MG63 (cell line): Measurements from ENCODE around the gene KLC4. TPM values are rescaled to one million over a fixed set of nuclear protein-coding genes. Genes with fewer than 3 reads are reported as not detected.

Experiments used
- DNase-seq: peaks from one replicate; pipeline ENCODE4 v3.0.0-alpha.2; 2020
- H3K27me3 ChIP-seq: fragments of 250-450 bp; sonication (Bioruptor Pico); 2 replicates; pipeline ENCODE4 v1.5.1; 2020; ENCODE audit warnings: mild to moderate bottlenecking, moderate library complexity
- H3K36me3 ChIP-seq: fragments of 250-450 bp; sonication (Bioruptor Pico); 2 replicates; pipeline ENCODE4 v1.5.1; 2020; ENCODE audit warnings: mild to moderate bottlenecking, moderate library complexity
- H3K4me3 ChIP-seq: fragments of 250-450 bp; sonication (Bioruptor Pico); 2 replicates; pipeline ENCODE4 v1.5.1; 2020; ENCODE audit warnings: mild to moderate bottlenecking, moderate library complexity
- H3K9me3 ChIP-seq: fragments of 250-450 bp; sonication (Bioruptor Pico); 2 replicates; pipeline ENCODE4 v1.5.1; 2020; ENCODE audit warnings: mild to moderate bottlenecking, moderate library complexity
- total RNA-seq: library from RNA; depleted of rRNA; stranded (reverse); fragments of >200 nt; shearing (Covaris generic); gene quantifications from 2 replicates; pipeline ENCODE4 v1.2.3, GENCODE V29; 2014; ENCODE audit warnings: low replicate concordance

Gene KLC4
- total RNA-seq, 1 experiment from 2014 or later = 16.6 TPM

DNA sequence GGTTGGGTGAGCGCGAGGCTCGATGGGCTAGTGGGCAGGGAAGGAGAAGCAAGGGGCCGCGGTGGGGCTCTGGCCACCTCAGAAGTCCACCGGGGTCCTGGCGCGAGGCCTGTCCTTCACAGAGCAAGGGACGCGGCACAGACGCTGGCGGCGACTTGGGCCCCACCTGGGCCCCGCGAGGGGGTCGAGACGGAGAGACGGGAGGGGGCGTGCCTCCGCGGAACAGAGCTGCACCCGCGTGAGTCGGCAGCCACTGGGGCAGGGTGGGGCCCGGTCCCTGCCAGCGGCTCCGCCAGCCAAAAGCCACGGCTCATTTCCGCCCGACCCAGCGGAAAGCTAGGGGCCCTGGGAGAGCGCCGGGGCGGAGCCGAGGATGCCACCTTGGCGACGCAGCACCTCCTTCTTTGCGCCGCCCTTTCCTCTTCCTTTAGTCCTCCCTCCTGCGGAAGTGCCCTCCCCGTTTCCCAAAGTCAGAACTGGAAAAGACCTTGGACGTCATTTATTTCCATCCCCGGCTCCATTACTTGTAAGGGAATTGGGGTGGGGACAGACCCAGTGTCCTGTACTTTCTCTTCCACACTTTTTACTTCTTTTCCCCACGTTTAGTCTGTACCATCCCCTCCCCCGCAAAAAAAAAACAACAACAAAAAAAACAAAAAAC, 5.8 kb upstream of the KLC4 start, which contains the start of gene CUL7:
Gene CUL7 (minus strand): TSS at position 307 of the 661 bp plus-strand sequence. CDS start 1,063 bp downstream, outside the sequence.
- H3K36me3 ChIP-seq = peaks cover 5% of the 10 kb centered on the region
- DNase-seq = peak; percentile 93
- H3K27me3 ChIP-seq = no peaks in the 10 kb centered on the region

DNA sequence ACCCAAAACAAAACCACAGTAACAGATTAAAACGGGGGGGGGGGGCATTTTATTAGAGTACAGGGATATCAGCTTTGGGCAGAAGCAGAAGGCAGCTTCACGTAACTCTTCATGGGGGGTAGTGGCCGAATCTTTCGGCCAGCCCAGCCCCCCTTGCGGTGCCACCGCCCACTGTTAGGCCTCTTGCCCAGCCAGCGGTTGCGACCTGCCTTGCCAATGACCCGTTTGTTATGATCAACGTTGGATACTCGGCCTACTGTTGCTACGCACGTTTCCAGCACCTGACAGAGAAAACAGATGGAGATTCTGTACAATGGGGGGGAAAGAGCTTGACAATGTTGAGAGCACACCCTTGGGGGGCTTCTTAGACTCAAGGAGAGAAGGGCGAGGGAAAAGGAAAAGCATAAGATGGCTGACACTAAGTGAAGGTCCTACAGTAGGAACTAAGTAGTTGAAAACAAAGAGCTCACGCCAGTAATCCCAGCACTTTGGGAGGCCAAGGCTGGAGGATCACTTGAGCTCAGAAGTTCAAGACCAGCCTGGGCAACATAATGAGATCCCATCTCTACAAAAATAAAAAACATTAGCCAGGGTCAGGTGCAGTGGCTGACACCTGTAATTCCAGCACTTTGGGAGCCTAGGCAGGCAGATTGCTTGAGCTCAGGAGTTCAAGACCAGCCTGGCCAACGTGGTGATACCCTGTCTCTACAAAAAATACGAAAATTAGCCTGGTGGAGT, 5.1 kb upstream of the KLC4 start:
- no peak for DNase-seq
- Histone ChIP-seq H3K36me3 (peaks cover 5% of the 10 kb centered on the region), H3K27me3 (no peaks in the 10 kb centered on the region), H3K9me3 (no peaks in the 10 kb centered on the region), H3K4me3 (peak overlapping the region; percentile 74)

More for the DNA sequence above, 5.8 kb upstream of the KLC4 start, which contains the start of gene CUL7:
- H3K4me3 ChIP-seq = peak within 1 kb of the TSS; percentile 74
- no peaks in the 10 kb centered on the region for H3K9me3 ChIP-seq

DNA sequence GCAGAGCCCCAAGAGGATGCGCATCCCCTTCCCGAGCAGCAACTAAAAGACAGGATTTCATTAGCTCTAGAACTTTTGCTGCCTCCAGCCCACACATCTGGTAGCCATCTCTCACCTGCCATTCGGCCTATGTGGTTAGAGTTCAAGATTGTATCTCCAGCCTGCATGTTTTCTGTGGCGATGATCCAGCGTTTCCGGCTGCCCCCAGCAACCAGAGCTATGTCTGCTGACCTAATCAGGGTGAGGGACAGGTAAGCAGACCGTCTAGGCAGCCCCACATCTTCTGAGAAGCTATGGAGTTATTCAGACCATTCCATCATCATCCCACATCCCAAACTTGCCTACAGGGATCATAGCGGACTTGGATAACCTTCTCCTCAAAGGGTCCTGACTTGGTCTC, 3.5 kb upstream of the KLC4 start:
- no peak for DNase-seq

DNA sequence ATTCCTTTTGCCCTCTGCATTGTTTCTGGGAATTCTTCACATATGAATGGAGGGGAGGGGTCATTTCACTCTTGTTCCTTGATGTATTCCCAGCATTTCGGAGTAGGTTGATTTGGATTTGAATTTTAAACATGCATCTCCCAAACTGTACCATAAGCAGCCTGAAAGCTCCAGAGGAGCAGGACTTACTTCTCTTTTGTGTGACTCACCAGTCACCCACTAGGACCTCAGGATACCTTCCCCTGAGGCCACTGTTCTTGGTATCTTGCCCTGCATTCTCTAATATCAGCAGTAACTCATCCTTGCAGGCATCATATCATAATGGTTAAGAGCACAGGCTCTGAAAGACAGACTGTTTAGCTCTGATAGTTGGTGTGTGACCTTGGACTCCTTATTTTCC, 900 bp upstream of the KLC4 start:
- Histone ChIP-seq H3K36me3 (peaks cover 2% of the 10 kb centered on the region; the same call in 1 of the 2 replicates), H3K9me3 (no peaks in the 10 kb centered on the region), H3K27me3 (no peaks in the 10 kb centered on the region), H3K4me3 (peak overlapping the region; percentile 96)
- DNase-seq = no peak

More for the DNA sequence above, 3.5 kb upstream of the KLC4 start:
- Histone ChIP-seq H3K27me3 (no peaks in the 10 kb centered on the region), H3K4me3 (no peak overlapping the region), H3K9me3 (no peaks in the 10 kb centered on the region), H3K36me3 (peaks cover 5% of the 10 kb centered on the region)

DNA sequence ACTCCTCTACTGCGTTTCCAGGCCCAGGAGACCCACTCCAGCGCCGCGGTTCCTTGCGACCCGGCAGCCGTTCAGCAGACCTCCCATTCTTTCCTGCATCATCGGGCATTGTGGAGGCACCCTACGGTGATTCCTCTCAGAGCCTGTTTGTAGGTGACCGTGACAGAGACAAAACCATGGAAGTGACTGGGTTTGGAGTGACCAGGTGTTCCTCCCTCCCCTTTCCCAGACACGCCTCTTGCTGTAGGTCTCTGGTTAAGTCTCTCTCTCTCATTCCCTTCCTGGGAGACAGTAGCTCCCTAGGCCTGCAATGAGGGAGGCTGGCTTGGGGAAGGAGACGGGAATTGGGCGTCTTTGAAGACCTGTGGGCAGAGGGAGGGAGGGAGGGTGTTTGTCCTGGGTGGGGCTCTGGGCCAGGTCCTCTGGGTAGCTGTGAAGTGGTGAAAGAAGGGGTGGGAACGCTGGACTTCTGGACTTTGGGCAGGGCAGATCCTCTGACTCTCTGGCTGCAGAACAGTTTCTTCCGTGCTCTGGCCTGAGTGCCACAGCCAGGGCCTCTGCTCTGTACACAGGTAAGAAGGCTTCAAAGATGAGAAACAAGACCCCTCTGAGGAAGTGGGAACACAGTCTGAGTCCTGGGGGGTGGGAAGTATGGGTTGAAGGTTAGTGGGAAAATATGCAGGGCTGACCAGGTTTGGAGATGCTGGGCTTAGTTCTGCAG, 763 bp downstream of the KLC4 start:
- peaks cover 2% of the 10 kb centered on the region; the same call in 1 of the 2 replicates for H3K36me3 ChIP-seq
- H3K27me3 ChIP-seq = no peaks in the 10 kb centered on the region
- peak overlapping the region; percentile 96 for H3K4me3 ChIP-seq
- DNase-seq = no peak
- H3K9me3 ChIP-seq = no peaks in the 10 kb centered on the region

DNA sequence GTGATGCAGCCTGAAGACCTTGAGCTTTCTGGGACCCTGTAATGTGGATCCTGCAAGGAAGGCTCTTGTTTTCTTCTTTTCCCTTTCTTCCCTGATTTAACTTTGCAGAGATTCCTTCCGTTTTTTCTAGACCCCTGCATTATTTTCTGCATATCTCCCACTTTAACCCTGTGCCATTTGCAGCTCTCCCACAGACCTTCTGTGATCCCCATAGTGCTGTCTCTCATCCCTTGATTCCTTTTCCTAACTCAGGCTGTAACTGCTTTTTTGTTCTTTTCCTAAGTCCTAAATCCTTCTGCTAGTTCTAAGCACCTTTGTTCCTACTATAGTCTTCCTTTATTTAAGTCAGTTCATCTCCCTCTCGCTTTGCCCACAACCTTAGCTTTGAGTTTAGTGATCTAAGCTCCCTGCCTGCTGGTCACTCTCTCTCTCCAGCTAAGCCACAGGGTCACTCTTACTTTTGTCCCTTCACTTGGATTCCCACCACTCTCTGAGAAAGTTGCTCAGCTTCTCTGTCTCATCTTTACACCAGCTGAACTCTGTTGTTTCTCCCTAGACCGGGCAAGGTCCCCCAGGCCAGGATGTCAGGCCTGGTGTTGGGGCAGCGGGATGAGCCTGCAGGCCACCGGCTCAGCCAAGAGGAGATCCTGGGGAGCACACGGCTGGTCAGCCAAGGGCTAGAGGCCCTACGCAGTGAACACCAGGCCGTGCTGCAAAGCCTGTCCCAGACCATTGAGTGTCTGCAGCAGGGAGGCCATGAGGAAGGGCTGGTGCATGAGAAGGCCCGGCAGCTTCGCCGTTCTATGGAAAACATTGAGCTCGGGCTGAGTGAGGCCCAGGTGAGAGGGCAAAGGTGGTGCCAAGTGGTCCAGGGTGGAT, 1.6 kb downstream of the KLC4 start:
- no peaks in the 10 kb centered on the region for H3K27me3 ChIP-seq
- no peak for DNase-seq
- H3K4me3 ChIP-seq = no peak overlapping the region
- no peaks in the 10 kb centered on the region for H3K9me3 ChIP-seq
- peaks cover 2% of the 10 kb centered on the region; the same call in 1 of the 2 replicates for H3K36me3 ChIP-seq

DNA sequence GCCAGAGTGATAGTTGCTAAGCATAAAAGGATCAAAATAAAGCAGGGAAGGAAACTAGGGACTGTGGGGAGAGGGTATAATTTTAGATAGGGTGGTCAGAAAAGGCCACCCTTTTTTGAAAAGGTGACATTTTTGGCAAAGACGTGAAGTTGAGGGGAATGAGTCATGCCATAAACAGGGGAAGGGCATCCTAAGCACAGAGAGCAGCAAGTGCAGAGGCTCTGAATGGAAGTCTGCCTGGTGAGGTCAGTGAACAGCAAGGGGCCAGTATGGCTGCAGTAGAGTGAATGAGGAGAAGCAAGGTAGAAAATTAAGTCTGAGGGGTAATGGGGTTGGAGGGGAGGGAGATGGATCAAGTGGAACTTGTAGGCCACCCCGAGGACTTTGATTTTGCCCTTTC, 2.4 kb downstream of the KLC4 start:
- no peaks in the 10 kb centered on the region for H3K27me3 ChIP-seq
- DNase-seq = no peak
- peaks cover 2% of the 10 kb centered on the region; the same call in 1 of the 2 replicates for H3K36me3 ChIP-seq
- no peaks in the 10 kb centered on the region for H3K9me3 ChIP-seq
- H3K4me3 ChIP-seq = no peak overlapping the region

DNA sequence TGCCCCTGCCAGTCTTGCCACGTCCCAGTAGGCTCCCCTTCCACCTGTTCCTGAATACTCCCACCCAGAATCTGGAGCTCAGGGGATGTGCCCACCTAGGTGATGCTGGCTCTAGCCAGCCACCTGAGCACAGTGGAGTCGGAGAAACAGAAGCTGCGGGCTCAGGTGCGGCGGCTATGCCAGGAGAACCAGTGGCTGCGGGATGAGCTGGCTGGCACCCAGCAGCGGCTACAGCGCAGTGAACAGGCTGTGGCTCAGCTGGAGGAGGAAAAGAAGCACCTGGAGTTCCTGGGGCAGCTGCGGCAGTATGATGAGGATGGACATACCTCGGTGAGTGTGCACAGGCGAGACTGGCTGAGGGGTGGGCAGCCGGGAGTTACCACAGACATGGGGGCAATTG, 3.4 kb downstream of the KLC4 start:
- Histone ChIP-seq H3K36me3 (no peaks in the 10 kb centered on the region; the same call in 1 of the 2 replicates), H3K4me3 (no peak overlapping the region), H3K9me3 (no peaks in the 10 kb centered on the region), H3K27me3 (no peaks in the 10 kb centered on the region)
- DNase-seq = no peak

DNA sequence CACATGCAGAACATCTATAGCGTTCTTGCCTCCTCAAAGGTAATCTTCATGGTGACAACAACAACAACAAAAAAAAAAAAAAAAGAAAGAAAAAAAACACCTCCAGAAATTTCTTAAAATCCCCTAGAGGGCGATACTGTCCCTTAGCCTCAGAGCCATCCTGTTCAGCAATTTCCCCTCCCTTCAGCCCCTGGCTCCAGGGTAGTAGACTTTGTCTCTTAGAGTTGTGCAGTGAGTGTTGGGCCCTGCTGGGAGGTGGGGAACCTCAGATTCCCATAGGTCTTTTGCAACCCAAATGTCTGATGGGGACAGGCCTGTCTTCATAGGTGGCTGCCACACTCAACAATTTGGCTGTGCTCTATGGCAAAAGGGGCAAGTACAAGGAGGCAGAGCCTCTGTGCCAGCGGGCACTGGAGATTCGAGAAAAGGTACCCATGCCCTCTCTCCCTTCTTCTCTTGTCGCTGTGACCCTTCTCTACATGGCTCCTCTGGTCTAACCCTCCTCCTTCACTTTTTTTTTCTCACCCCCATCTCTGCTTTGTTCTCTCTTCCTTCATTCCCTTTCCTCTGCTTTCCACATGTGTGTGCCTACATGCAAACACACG, 10.7 kb downstream of the KLC4 start:
- Histone ChIP-seq H3K4me3 (no peak overlapping the region), H3K27me3 (no peaks in the 10 kb centered on the region), H3K9me3 (no peaks in the 10 kb centered on the region), H3K36me3 (no peaks in the 10 kb centered on the region)
- no peak for DNase-seq

DNA sequence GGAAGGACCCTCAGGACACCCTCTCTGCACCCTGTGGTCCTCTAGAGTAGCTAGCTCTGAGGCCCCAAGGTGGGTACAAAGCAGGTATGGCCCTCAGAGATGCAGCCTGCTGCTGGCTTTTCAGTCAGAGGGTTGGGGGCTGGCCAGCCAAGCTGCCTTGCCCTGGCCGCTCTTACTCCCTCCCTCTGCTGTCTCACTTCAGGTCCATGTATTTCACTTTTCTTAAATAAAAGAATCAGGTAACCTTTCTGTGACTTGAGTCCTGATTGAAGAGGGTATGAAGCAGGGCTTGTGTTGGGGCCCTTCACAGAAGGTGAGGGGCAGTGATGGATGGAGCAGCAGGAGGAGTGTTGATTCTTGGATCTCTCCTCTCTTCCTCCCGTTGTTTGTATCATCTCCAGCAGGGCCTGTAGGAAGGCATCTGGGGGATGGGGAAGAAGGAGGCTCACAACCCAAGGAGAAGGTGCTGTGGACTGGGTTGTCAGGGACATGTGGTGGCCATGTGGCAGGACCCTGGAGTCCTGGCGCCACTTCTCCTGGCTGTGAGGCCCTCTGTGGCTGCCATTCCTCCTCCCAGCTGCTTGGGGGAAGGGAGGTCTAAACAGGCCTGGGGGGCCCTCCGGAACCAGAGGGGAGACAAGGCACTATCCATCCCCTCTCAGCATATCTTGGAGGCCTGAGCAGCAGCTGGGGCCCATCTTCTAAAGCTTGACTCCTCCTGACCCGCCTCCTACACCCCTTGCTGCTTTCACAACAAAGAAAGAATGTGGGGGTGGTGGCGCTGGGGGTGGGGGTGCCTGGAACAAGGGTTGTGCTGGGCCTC, 15.6 kb downstream of the KLC4 start:
- Histone ChIP-seq H3K36me3 (no peaks in the 10 kb centered on the region), H3K9me3 (no peaks in the 10 kb centered on the region), H3K27me3 (no peaks in the 10 kb centered on the region), H3K4me3 (no peak overlapping the region)
- DNase-seq = peak; percentile 18

DNA sequence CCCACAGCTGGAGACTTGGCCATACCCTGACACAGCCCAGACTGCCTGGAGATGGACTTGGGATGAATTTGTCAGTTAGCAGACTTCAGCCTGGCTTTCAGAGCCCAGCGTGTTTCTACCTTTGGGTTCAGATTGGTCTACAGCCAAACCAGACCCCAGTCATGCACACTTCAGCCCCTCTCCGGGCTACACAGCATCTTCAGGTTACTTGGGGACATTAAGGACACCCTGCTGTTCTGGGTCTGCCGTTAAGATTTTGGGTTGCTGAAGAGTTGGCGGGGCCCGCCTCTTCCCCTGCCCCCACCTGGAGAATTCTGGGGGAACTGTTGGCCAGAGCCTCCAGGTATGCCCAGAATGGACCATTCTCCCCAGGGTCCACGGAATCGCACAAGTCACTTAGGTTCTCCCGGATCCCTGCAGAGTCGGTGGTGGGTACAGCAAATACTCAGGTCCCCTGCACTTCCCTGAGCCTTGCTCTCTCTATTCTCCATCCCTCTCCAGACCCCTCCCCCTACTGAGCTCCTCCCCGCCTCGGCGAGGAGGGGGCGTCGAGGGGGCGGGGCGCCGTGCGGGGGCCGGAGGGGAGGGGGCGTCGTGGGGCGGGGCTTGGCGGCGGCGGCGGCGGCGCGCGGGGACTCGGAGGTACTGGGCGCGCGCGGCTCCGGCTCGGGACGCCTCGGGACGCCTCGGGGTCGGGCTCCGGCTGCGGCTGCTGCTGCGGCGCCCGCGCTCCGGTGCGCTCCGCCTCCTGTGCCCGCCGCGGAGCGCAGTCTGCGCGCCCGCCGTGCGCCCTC, 16.4 kb downstream of the KLC4 start, which contains the start of gene PTK7:
Gene PTK7 (plus strand): TSS at position 645 of the 794 bp plus-strand sequence. CDS start 175 bp downstream, outside the sequence.
- Histone ChIP-seq H3K9me3 (no peaks in the 10 kb centered on the region), H3K4me3 (peak within 1 kb of the TSS; percentile 72), H3K36me3 (no peaks in the 10 kb centered on the region), H3K27me3 (no peaks in the 10 kb centered on the region)
- DNase-seq = peak; percentile 60

DNA sequence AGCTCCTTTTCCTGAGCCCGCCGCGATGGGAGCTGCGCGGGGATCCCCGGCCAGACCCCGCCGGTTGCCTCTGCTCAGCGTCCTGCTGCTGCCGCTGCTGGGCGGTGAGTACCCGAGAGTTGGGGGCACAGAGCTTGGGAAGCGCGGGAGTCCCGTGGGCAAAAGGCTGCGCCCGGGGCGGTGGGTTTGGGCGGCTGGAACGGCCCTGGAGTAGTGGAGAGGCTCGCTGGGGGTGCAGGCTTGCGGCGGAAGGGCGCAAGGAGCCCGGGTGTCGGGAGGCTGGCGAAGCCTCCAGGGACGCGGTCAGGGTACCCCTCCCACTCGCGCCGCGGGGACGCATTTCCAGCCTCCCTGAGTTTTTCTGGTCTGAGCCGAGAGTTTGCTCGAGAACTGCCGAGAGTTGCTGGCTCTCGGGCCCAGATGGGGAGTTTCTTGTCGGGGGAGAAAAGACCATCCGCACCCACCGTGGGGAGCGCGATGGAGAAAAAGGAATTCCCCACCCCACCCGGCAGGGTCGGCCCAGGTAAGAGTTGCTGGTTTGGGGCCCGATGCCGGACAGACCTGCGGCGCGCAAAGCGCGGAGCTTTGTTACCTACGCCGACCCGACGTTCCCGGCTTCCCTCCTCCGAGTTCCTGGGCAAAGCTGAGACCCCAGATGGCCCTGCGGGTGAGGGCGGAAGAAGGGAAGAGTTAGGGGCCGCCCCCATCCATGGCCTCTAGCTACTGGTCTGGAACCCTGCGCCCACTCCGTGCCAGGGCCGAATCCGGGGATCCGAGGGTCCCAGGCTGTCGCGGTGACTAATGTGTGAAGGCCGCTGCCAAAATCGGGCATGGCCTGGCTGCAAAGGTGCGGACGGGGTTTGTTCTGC, 17.3 kb downstream of the KLC4 start:
- no peaks in the 10 kb centered on the region for H3K9me3 ChIP-seq
- peak; percentile 57 for DNase-seq
- H3K4me3 ChIP-seq = peak overlapping the region; percentile 72
- no peaks in the 10 kb centered on the region for H3K36me3 ChIP-seq
- no peaks in the 10 kb centered on the region for H3K27me3 ChIP-seq

DNA sequence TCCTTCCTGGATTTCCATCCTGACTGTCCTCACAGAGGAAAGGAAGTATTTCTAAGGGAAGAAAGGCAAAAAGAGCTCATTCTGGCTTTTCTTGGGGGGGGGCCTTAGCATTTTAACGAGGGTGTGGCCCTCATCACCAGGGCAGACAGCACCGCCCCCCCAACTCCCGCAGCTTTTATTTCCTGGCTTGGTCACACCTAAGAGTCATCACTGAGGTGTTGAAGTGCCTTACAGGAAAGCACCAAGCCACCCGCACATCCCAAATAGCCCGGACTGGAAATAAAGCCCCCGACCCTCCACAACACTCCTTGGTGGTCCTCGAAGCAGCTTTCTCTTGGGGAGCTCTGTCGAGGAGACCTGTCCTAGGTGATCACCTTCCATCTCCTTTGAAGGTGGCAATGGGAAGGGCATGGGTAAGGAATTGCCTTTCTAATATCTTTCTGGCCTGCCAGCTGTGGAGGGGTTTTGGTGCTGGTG, 17.9 kb downstream of the KLC4 start:
- no peak for DNase-seq
- peak overlapping the region; percentile 72 for H3K4me3 ChIP-seq
- no peaks in the 10 kb centered on the region for H3K27me3 ChIP-seq
- no peaks in the 10 kb centered on the region for H3K36me3 ChIP-seq
- H3K9me3 ChIP-seq = no peaks in the 10 kb centered on the region
